GM18519 (cell line): Measurements from ENCODE around the gene MB.
"Not testable (repeated sequence)": the region's sequence is repeated elsewhere in the genome, so short reads cannot be mapped to it uniquely, and the experiment has no call there.

Source experiments
- ATAC-seq: cut with Tn5 transposase; IDR thresholded peaks from one replicate; pipeline ENCODE4 v1.9.1; 2021; ENCODE audit warnings: mild to moderate bottlenecking, moderate library complexity; ENCODE audit not compliant: unreplicated experiment, low FRiP score

The MB gene

GRCh38 chr22:35638410-35638809 is 21.3 kb upstream of the MB start:
- ATAC-seq = no peak

DNA sequence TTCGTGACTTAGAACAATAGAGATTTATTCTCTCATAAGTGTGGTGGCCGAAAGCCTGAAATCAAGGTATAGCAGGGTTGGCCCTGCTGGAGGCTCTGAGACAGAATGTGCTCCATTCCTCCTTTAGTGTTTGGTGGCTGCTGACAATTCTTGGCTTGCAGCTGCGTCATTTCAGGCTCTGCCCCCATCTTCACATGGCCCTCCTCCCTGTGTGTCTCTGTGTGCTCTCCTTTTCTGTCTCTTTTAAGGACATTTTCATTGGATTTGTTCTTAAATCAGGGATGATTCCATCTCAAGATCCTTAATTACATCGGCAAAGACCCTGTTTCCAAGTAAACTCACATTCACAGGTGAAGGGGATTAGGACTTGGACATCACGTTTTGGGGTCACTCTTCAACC is 20.9 kb upstream of the MB start:
- no peak for ATAC-seq

DNA sequence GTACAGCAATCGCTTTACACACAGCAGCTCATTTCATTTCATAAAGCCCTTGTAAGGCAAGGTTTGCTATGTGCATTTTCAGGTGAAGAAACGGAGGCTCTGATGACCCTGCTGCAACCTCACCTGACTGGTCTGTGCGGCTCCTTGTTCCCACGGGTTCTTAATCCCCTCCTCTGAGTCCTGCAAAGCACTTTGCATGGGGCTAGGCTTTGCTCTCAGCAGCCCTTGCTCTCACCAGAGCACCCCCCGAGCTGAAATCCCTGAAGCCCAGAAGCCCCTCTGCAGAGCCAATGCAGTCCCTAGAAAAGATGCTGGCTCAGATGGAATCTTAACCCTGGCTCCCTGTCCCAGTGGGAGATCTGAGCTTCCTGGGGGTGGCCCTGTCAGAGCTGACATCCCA is 20.1 kb upstream of the MB start:
- no peak for ATAC-seq

DNA sequence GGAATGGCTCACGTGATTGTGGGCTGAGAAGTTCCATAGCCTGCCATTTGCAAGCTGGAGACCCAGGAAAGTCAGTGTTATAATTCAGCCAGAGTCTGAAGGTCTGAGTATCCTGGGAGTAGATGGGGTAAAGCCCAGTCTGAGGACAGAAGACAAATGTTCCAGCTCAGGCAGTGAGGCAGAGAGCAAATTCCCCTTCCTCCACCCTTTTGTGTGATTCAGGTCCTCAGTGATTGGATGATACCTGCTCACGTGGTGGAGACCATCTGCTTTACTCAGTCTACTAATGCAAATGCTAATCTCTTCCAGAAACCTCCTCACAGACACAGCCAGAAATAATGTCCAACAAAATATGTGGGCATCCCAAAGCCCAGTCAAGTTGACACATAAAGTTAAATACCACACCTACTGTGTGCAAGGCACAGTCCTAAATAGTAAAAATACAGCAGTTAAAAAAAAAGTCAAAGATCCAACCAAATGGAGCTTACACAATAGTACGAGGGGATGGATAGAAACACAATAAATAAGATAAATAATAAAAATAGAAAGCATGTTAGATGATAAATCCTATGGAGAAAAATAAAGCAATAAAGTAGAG is 17.9 kb upstream of the MB start:
- no peak for ATAC-seq

DNA sequence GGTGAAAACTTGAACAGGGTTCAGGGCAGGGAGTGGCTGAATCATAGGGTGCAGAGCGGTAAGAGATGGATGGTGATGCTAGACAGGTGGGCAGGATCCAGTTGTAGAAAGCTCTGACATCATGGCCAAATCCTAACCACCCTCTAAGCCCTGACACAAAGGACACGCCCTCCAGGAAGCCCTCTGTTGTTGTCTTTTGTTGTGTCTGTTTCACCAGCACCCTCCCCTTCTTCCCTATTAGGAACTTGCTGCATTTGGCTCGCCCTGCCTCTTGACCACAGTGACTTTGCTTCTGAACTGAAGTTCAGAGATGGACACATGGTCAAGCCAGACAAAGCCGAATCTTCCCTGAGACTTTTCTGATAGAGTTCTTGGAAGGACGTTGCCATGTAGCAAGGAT is 16.9 kb upstream of the MB start:
- ATAC-seq = no peak

- ATAC-seq = no peak
These were observed 16.4 kb upstream of the MB start for GRCh38 chr22:35633520-35633919.

DNA sequence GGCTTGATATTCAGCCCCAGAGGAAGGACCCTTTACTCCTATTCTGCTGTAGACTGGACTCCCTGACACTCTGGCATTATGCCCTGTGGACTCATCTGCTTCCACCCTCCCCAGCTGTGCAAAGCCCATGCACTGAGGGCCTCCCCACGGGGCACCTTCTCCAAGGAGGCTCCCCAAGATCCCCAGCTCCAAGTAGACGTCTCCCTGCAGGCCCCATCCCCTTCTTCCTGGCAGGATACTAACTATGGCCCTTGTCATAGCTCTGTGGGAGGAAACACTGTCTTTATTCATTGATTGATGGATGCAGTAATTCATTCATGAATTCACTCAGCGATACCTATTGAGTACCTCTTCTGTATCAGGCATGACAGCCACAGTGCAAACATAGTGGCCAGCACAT is 15.8 kb upstream of the MB start:
- ATAC-seq = no peak

DNA sequence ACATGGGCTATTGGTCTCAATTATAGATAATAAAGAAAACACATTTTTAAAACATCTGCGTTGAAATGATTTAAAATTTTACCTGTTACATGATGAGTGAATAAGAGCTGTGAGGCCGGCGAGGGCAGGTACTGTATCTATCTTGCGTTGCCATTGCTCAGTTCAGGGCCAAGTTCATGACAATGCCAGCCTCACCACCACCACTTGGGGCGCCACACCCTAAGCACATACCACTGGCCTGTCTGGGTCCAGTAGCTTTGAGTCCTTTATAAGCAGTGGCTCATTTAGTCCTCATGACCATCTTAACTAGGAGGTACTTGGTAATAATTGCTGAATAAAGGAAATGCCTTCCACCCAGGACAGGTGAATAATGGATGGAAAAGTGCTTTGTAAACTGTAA is 14.5 kb upstream of the MB start:
- no peak for ATAC-seq

DNA sequence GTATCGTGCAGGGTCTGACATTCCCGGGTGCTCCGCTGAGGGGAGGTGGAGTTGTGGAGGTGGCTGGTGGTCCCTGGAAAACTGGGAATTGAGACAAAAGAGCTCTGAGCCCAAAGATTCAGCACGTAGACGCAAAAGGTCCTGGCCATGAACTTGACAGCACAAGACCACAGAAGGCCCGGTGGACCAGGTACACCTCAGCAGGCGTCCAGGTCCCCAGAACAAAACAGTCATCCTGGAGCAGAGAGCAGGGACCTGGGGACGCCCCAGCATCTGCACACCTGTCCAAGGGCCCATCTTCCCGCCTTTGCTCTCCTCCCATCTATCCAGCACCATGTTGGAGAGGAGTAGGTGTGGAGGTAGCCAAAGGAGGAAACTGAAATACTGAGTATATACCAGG is 13.8 kb upstream of the MB start:
- no peak for ATAC-seq

DNA sequence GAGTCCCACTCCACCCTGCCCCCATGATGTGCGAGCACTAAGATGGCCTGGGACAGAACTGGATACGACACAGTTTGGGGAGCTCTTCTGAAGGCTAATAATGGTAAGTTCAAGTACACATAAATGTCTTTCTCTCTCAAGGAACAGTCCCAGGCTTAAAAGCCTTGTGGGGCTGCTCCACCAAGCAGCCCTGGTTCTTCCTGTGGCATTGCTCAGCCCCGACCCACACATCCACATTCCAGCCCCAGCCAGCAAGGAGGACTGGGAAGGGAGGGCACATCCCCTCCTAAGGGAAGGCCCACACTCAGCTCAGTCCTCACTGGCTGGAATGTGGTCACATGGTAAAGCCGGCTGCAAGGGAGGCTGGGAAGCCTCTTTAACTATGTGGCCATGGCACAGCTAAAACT is 13.3 kb upstream of the MB start:
- no peak for ATAC-seq

- ATAC-seq = no peak
These were observed 12.5 kb upstream of the MB start for GRCh38 chr22:35629406-35630216.

GRCh38 chr22:35628732-35629131 is 11.6 kb upstream of the MB start:
- ATAC-seq = no peak

- ATAC-seq = no peak
These were observed 10.3 kb upstream of the MB start for GRCh38 chr22:35627267-35628041.

GRCh38 chr22:35625763-35626432 is 8.8 kb upstream of the MB start:
- ATAC-seq = no peak

DNA sequence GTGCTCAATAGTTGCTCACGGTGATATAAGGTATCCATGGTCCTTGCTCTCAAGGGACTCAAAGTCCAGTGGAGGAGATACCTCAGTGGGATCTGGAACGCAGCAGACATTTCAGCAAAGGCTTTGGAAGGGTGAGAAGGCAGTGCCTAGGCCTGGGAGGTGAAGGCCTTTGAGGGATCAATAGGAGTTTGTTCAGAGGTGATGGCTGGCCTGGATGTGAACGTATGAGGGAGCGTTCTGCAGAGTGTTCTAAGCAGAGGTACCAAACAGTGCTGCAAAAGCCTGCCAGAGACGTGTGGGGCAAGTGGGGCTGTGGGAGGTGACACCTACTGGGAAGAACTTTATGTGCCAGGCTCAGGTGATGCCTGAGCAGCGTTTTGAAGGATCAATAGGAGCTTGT is 7.4 kb upstream of the MB start:
- no peak for ATAC-seq

GRCh38 chr22:35623885-35624284 is 6.8 kb upstream of the MB start:
- not testable (repeated sequence) for ATAC-seq

GRCh38 chr22:35622191-35622913 is 5.2 kb upstream of the MB start:
- ATAC-seq = no peak

- ATAC-seq = no peak
These were observed 4.3 kb upstream of the MB start for GRCh38 chr22:35621451-35621850.

GRCh38 chr22:35620624-35621251 is 3.6 kb upstream of the MB start:
- ATAC-seq = no peak
